GM12878 (cell line): ENCODE measurements around the gene EPHA2.

Experiments
- CHD1 ChIP-seq: IDR thresholded peaks from 2 replicates; pipeline ENCODE4 v1.6.1; 2012; ENCODE audit warnings: low read depth, low read length, improper control_type of control experiment
- ESRRA ChIP-seq: IDR thresholded peaks from 2 replicates; pipeline ENCODE4 v1.6.1; 2012; ENCODE audit warnings: mild to moderate bottlenecking, low read length, improper control_type of control experiment
- MXI1 ChIP-seq: fragments of 150-350 bp; IDR thresholded peaks from 2 replicates; pipeline ENCODE4 v1.6.1; 2011; ENCODE audit warnings: low read depth, mild to moderate bottlenecking, inconsistent platforms, low read length, improper control_type of control experiment
- NR2F1 ChIP-seq: fragments of 450-650 bp; conservative IDR thresholded peaks from 2 replicates; pipeline ENCODE4 v1.6.1; 2017; ENCODE audit warnings: mild to moderate bottlenecking
- POLR2A ChIP-seq: IDR thresholded peaks from 2 replicates; pipeline ENCODE4 v1.6.1; 2011; ENCODE audit warnings: low read depth, mild to moderate bottlenecking, low read length
- SP1 ChIP-seq: IDR thresholded peaks from one replicate; pipeline ENCODE4 v1.6.1; 2011; ENCODE audit warnings: low read depth, low read length
- TBL1XR1 ChIP-seq: IDR thresholded peaks from 2 replicates; pipeline ENCODE4 v1.6.1; 2012; ENCODE audit warnings: low read depth, low read length, improper control_type of control experiment
- YBX1 ChIP-seq: fragments of 450-650 bp; IDR thresholded peaks from 2 replicates; pipeline ENCODE4 v1.6.1; 2016; ENCODE audit warnings: antibody characterized with exemption
- TF ChIP-seq, protein P1 (sequence below): IDR thresholded peaks from 2 replicates; pipeline ENCODE4 v1.6.1; 2011; ENCODE audit warnings: low read depth, low read length, improper control_type of control experiment, borderline replicate concordance
- TF ChIP-seq, protein P2 (sequence below), 3 experiments: IDR thresholded peaks in 2 of 3; conservative IDR thresholded peaks in 1 of 3; 2 replicates each; pipeline ENCODE4 v1.5.1; 2011; ENCODE audit warnings: low read depth in 3 of 3, low read length in 3 of 3, mild to moderate bottlenecking in 3 of 3, control low read depth in 2 of 3, moderate library complexity in 2 of 3, inconsistent platforms in 1 of 3, mixed read lengths in 1 of 3; ENCODE audit not compliant: control insufficient read depth in 2 of 3, insufficient read depth in 1 of 3; ENCODE audit errors: extremely low read depth in 1 of 3
- TF ChIP-seq, protein P3 (sequence below): fragments of 450-650 bp; IDR thresholded peaks from 2 replicates; pipeline ENCODE4 v1.6.1; 2016; ENCODE audit warnings: mild to moderate bottlenecking, moderate library complexity, borderline replicate concordance

DNA sequence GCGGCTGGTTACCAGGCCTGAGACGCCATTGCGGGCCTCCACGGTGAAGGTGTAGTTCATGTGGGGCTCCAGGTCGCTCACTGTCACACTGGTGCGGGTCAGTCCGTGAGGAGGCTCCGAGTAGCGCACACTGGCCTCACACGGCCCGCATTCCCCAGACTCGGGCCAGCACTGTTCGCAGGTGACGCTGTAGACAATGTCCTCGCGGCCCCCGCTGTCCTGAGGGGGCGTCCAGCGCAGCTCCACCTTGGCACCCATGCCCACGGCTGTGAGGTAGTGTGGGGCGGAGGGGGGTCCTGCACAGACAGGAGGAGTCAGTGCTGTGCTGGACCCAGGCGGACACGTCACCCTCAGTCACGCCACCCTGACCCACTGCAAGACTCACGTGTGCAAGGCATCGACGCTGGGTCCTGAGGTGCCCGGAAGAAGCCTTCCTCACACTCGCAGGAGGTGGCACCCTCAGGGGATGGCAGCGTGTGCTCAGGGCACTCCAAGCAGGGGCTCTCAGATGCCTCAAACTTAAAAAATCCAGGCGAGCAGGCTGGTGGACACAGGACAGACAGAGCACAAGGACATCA, 17.9 kb downstream of the EPHA2 start:
- TF ChIP-seq, protein P1, sequence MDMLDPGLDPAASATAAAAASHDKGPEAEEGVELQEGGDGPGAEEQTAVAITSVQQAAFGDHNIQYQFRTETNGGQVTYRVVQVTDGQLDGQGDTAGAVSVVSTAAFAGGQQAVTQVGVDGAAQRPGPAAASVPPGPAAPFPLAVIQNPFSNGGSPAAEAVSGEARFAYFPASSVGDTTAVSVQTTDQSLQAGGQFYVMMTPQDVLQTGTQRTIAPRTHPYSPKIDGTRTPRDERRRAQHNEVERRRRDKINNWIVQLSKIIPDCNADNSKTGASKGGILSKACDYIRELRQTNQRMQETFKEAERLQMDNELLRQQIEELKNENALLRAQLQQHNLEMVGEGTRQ: no peak
- TF ChIP-seq SP1 (no peak), TBL1XR1 (no peak), MXI1 (no peak), NR2F1 (no peak), POLR2A (no peak), CHD1 (no peak), ESRRA (no peak), YBX1 (no peak)
- TF ChIP-seq, protein P2, sequence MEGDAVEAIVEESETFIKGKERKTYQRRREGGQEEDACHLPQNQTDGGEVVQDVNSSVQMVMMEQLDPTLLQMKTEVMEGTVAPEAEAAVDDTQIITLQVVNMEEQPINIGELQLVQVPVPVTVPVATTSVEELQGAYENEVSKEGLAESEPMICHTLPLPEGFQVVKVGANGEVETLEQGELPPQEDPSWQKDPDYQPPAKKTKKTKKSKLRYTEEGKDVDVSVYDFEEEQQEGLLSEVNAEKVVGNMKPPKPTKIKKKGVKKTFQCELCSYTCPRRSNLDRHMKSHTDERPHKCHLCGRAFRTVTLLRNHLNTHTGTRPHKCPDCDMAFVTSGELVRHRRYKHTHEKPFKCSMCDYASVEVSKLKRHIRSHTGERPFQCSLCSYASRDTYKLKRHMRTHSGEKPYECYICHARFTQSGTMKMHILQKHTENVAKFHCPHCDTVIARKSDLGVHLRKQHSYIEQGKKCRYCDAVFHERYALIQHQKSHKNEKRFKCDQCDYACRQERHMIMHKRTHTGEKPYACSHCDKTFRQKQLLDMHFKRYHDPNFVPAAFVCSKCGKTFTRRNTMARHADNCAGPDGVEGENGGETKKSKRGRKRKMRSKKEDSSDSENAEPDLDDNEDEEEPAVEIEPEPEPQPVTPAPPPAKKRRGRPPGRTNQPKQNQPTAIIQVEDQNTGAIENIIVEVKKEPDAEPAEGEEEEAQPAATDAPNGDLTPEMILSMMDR (IDR thresholded peaks at IDR 0.05 in 2 of 3, conservative IDR thresholded peaks at IDR 0.05 in 1 of 3; ENCODE audit: control insufficient read depth in 2 of 3, extremely low read depth in 1 of 3, insufficient read depth in 1 of 3, low read depth in 3 of 3, low read length in 3 of 3): no peak
- TF ChIP-seq, protein P3, sequence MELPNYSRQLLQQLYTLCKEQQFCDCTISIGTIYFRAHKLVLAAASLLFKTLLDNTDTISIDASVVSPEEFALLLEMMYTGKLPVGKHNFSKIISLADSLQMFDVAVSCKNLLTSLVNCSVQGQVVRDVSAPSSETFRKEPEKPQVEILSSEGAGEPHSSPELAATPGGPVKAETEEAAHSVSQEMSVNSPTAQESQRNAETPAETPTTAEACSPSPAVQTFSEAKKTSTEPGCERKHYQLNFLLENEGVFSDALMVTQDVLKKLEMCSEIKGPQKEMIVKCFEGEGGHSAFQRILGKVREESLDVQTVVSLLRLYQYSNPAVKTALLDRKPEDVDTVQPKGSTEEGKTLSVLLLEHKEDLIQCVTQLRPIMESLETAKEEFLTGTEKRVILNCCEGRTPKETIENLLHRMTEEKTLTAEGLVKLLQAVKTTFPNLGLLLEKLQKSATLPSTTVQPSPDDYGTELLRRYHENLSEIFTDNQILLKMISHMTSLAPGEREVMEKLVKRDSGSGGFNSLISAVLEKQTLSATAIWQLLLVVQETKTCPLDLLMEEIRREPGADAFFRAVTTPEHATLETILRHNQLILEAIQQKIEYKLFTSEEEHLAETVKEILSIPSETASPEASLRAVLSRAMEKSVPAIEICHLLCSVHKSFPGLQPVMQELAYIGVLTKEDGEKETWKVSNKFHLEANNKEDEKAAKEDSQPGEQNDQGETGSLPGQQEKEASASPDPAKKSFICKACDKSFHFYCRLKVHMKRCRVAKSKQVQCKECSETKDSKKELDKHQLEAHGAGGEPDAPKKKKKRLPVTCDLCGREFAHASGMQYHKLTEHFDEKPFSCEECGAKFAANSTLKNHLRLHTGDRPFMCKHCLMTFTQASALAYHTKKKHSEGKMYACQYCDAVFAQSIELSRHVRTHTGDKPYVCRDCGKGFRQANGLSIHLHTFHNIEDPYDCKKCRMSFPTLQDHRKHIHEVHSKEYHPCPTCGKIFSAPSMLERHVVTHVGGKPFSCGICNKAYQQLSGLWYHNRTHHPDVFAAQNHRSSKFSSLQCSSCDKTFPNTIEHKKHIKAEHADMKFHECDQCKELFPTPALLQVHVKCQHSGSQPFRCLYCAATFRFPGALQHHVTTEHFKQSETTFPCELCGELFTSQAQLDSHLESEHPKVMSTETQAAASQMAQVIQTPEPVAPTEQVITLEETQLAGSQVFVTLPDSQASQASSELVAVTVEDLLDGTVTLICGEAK: no peak
